ACHN (cell line): ENCODE data around the gene CSRP3.
"Not testable (repeated sequence)": the region's sequence is repeated elsewhere in the genome, so short reads cannot be mapped to it uniquely, and the experiment has no call there.

ENCODE experiments used
- DNase-seq: peaks from one replicate; pipeline ENCODE4 v3.0.0-alpha.2; 2015
- in situ Hi-C: cut with HindIII; loops from 2 replicates; pipeline ENCODE4 v1.10.0; 2017; ENCODE audit warnings: low sequenced_read_pairs, low pct_ligation_motif_present, low pct_unique_long_range_greater_than_20kb

Gene CSRP3

GRCh38 chr11:19161651-19162050, 40.1 kb downstream of the CSRP3 start:
- DNase-seq, result no peak
- in situ Hi-C loops, result no loop called here

- in situ Hi-C loops, result no loop called here
- peak; percentile 11 for DNase-seq
Measured at GRCh38 chr11:19160847-19161246, 40.9 kb downstream of the CSRP3 start.

- in situ Hi-C loops, result no loop called here
Measured at GRCh38 chr11:19156892-19157291, 44.9 kb downstream of the CSRP3 start.

GRCh38 chr11:19145319-19145718, 56.5 kb downstream of the CSRP3 start:
- no peak for DNase-seq
- in situ Hi-C loops, result no loop called here

More at GRCh38 chr11:19156892-19157291, 44.9 kb downstream of the CSRP3 start:
- DNase-seq, result no peak

GRCh38 chr11:19136884-19137283, 64.9 kb downstream of the CSRP3 start:
- DNase-seq, in situ Hi-C loops: not testable (repeated sequence)

DNA sequence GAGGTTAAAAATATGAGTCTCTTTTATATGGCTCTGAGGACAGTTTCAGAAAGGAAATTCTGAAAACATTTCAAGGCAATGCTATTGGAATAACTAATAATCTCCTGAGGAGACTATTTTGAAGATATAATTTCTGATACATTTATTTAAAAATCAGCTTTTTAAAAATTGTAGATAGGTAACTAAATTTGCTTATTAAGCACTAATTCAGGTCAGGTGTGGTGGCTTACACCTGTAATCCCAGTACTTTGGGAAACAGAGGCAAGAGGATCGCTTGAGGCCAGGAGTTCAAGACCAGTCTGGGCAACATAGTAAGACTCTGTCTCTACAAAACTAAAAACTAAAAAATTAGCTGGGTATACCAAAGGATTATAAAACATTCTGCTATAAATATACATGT, 67.8 kb downstream of the CSRP3 start:
- in situ Hi-C loops, result no loop called here
- DNase-seq, result no peak
